Measurements from ENCODE around the gene QRSL1. TPM values are rescaled to one million over a fixed set of nuclear protein-coding genes. Genes with fewer than 3 reads are reported as not detected.

Gene QRSL1
- total RNA-seq, 2 donors from 2014 or later: 6.1 to 9.4 TPM

GRCh38 chr6:106658469-106658868 lies 29.1 kb downstream of the QRSL1 start:
- no peaks in the 10 kb centered on the region for H3K9me3 ChIP-seq
- H3K27ac ChIP-seq: no peak overlapping the region
- H3K36me3 ChIP-seq: peaks cover 0 to 2% of the 10 kb centered on the region in 2 donors
- intact Hi-C loops (cut with DNase I): no loop called here
- H3K4me1 ChIP-seq (replicated peaks): no peaks in the 10 kb centered on the region
- no peak for DNase-seq (ENCODE audit: low spot score)
- no peaks in the 10 kb centered on the region for H3K27me3 ChIP-seq (replicated peaks; ENCODE audit: insufficient read depth)
- no peak overlapping the region for H3K4me3 ChIP-seq
- TF ChIP-seq POLR2AphosphoS5 (IDR thresholded peaks at IDR 0.05): no peak
- no peak for TF ChIP-seq POLR2A (IDR thresholded peaks at IDR 0.05)
- no peak for TF ChIP-seq CTCF (IDR thresholded peaks at IDR 0.05)
- WGBS: 96% methylated on average over 4 of the region's 4 CpGs

DNA sequence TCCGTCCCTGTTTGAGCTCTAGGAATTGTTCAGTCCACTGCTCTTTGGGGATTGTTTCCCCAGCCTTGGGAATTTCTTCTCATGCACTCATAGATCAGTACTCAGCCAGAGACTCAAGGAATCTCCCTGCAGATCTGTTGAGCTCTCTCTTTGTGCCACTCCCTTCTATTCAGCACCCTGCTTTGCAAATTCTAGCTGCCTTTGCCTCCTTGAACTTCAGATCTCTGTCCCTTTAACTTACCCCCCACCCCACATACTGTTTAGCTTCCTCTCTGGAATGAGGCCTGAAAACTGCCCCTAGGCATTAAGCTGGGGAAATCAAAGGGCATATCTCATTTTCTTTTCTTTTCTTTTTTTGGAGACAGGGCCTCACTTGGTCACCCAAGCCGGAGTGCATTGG lies 30.5 kb downstream of the QRSL1 start:
- Histone ChIP-seq H3K27me3 (replicated peaks; ENCODE audit: insufficient read depth) (no peaks in the 10 kb centered on the region), H3K36me3 (peaks cover 0 to 9% of the 10 kb centered on the region in 2 donors), H3K4me3 (no peak overlapping the region), H3K9me3 (no peaks in the 10 kb centered on the region), H3K27ac (no peak overlapping the region), H3K4me1 (replicated peaks) (no peaks in the 10 kb centered on the region)
- no peak for DNase-seq (ENCODE audit: low spot score)
- TF ChIP-seq POLR2AphosphoS5 (IDR thresholded peaks at IDR 0.05) (no peak), CTCF (IDR thresholded peaks at IDR 0.05) (no peak), POLR2A (IDR thresholded peaks at IDR 0.05) (no peak)
- 65% methylated on average over 2 of the region's 2 CpGs for WGBS
- intact Hi-C loops (cut with DNase I): no loop called here

DNA sequence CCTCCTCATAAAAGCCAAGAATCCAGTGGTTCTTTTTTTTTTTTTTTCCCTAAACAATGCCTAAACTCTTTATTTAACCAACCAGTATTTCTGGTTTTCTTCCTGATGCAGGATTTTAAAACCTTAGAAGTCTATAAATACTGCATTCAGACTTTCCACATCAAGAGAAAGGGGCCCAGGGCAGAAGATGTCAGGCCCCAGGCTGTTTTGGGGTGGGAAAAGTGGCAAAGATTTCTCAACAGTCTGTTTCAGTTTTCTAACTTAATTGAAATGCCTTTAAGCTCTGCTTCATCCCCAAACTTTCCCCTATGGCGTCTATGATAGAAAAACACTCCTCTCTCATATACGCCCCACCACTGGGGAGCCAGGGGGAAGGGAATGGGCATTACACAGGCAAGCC lies 33.1 kb downstream of the QRSL1 start:
- Histone ChIP-seq H3K27ac (no peak overlapping the region), H3K9me3 (no peaks in the 10 kb centered on the region), H3K36me3 (peaks cover 2 to 9% of the 10 kb centered on the region in 2 donors), H3K4me1 (replicated peaks) (no peaks in the 10 kb centered on the region), H3K4me3 (no peak overlapping the region), H3K27me3 (replicated peaks; ENCODE audit: insufficient read depth) (no peaks in the 10 kb centered on the region)
- TF ChIP-seq CTCF (IDR thresholded peaks at IDR 0.05) (no peak), POLR2A (IDR thresholded peaks at IDR 0.05) (no peak), POLR2AphosphoS5 (IDR thresholded peaks at IDR 0.05) (no peak)
- intact Hi-C loops (cut with DNase I): no loop called here
- DNase-seq (ENCODE audit: low spot score): no peak
- 56% methylated on average over 2 of the region's 2 CpGs for WGBS

DNA sequence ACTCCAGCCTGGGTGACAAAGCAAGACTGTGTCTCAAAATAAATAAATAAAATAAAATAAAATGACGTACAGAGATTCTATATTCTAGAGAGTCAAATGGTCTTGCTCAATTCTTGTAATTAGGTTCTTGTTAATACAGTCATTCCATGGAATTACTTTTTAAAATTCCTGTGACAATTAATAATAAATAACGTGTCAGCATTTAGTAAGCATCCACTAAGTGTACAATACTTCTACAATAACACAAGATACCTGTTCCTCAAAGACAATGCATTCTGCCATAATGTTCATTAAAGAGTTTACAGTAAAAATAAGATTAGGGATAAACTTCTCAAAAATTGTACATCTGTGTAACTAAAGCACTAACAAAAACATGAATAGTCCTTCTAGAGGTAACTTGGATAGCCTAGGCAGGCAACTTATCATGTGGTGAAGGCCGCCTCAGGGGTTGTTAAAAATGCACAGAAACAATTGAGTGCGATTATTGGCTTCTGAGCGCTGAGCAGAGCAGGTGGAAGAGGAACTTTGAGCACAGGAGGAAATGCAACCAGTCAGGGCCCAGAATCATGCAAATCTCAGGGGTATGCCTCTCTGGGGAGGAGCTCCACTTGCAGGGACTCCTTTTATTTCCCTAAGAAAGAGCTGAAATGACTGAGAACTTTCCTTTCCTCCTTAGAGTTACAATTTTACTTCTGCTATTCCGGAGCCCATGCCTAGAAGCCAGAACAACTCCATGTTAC lies 37.1 kb downstream of the QRSL1 start:
- TF ChIP-seq CTCF (IDR thresholded peaks at IDR 0.05) (no peak), POLR2AphosphoS5 (IDR thresholded peaks at IDR 0.05) (no peak), POLR2A (IDR thresholded peaks at IDR 0.05) (no peak)
- WGBS: 78% methylated on average over 6 of the region's 6 CpGs
- Histone ChIP-seq H3K9me3 (no peaks in the 10 kb centered on the region), H3K27me3 (replicated peaks; ENCODE audit: insufficient read depth) (no peaks in the 10 kb centered on the region), H3K4me3 (no peak overlapping the region), H3K27ac (no peak overlapping the region), H3K4me1 (replicated peaks) (no peaks in the 10 kb centered on the region), H3K36me3 (peaks cover 2 to 9% of the 10 kb centered on the region in 2 donors)
- DNase-seq (ENCODE audit: low spot score): no peak
- intact Hi-C loops (cut with DNase I): no loop called here

GRCh38 chr6:106667022-106667402 lies 37.6 kb downstream of the QRSL1 start:
- Histone ChIP-seq H3K4me1 (replicated peaks) (no peaks in the 10 kb centered on the region), H3K4me3 (no peak overlapping the region), H3K9me3 (no peaks in the 10 kb centered on the region), H3K36me3 (peaks cover 2 to 9% of the 10 kb centered on the region in 2 donors), H3K27me3 (replicated peaks; ENCODE audit: insufficient read depth) (no peaks in the 10 kb centered on the region), H3K27ac (no peak overlapping the region)
- WGBS: 88% methylated on average over 4 of the region's 4 CpGs
- TF ChIP-seq POLR2A (IDR thresholded peaks at IDR 0.05) (no peak), POLR2AphosphoS5 (IDR thresholded peaks at IDR 0.05) (no peak), CTCF (IDR thresholded peaks at IDR 0.05) (no peak)
- intact Hi-C loops (cut with DNase I): no loop called here
- DNase-seq (ENCODE audit: low spot score): no peak

Data from prostate gland (tissue), 2 donors.